Astrocyte of the spinal cord (primary cell): Measurements from ENCODE around the gene BICDL1.

Experiments
- DNase-seq: peaks from one replicate; pipeline ENCODE4 v3.0.0; 2011; ENCODE audit warnings: low read depth, low spot score
- H3K4me3 ChIP-seq: 2 replicates; pipeline ENCODE4 v1.5.1; 2011; ENCODE audit warnings: low read depth, mild to moderate bottlenecking, low read length, moderate library complexity
- in situ Hi-C: cut with HindIII; loops from 2 replicates; pipeline ENCODE4 v1.10.0; 2017; ENCODE audit warnings: low sequenced_read_pairs
- TF ChIP-seq, protein P1 (sequence below): IDR thresholded peaks from 2 replicates; pipeline ENCODE4 v1.5.1; 2012; ENCODE audit warnings: low read depth, mild to moderate bottlenecking, low read length, inconsistent platforms

BICDL1 gene

DNA sequence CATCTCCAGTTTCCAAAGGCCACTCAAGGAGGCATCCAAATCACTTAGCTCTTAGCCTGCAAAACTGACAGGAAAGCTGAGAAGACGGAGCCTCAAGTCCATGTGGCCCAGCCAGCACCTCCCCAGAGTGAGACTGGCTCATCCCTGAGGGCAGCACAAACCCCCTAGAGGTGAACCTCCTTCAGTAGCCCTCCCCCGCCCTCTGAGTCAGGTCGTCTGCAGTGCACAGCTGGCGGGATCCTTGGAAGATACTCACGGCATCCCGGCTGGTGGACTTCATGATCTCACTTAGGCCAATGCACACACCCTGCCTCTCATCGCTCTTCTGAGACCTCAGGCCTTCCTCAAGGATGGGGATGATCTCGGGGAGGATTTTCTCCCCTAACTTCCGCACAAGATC lies 151.6 kb downstream of the BICDL1 start:
- no peak for DNase-seq
- in situ Hi-C loops, result no loop called here
- H3K4me3 ChIP-seq, result no peak overlapping the region
- TF ChIP-seq, protein P1, sequence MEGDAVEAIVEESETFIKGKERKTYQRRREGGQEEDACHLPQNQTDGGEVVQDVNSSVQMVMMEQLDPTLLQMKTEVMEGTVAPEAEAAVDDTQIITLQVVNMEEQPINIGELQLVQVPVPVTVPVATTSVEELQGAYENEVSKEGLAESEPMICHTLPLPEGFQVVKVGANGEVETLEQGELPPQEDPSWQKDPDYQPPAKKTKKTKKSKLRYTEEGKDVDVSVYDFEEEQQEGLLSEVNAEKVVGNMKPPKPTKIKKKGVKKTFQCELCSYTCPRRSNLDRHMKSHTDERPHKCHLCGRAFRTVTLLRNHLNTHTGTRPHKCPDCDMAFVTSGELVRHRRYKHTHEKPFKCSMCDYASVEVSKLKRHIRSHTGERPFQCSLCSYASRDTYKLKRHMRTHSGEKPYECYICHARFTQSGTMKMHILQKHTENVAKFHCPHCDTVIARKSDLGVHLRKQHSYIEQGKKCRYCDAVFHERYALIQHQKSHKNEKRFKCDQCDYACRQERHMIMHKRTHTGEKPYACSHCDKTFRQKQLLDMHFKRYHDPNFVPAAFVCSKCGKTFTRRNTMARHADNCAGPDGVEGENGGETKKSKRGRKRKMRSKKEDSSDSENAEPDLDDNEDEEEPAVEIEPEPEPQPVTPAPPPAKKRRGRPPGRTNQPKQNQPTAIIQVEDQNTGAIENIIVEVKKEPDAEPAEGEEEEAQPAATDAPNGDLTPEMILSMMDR, result no peak

DNA sequence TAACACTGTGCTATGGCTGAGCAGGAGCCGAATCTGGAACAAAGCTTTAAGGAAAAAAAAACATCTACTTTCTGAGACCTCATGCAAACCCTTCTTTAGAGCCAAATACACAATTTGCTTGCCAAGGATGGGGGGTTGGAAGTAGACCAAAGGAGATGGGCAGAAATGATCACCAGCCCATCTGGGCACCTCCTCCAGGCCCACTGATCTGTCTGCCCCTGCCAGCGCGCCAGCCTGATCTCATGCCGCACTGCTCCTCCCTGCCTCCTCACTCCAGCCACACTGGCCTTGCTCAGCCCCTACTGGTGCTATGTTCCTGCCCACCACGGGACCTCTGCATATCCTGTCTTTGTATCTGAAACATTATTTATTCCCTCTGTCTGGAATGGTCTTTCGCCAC lies 152.3 kb downstream of the BICDL1 start:
- DNase-seq, result no peak
- in situ Hi-C loops, result no loop called here
- H3K4me3 ChIP-seq, result no peak overlapping the region
- TF ChIP-seq, protein P1, result no peak

DNA sequence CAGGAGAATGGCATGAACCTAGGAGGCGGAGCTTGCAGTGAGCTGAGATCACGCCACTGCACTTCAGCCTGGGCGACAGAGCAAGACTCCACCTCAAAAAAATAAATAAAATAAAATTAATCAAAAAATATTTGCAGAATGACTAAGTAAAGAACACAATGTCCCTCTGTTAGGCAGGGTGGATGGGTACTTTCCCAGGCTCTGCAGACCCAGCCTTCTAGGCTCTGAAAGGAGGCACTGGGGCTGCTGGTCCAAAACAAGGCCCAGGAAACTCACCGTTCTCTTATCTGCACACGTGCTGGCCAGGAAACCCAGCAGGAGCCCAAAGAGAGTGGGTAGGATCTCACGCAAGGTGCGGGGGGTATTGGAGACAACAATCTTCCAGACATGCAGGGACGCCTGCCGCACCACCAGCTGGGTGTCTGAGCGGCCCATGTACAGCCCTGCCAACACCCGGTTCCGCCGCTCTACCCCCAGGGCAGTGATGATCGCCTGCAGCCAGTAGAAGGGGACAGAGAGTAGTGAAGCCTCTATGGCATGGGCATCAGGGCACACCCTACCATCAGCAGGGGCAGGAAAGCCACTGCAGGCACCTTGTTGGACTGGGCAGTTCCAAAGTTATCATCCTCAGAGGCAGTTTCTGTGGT lies 153.3 kb downstream of the BICDL1 start:
- DNase-seq, result no peak
- no peak overlapping the region for H3K4me3 ChIP-seq
- TF ChIP-seq, protein P1, result no peak
- in situ Hi-C loops, result no loop called here
